ENCODE data around the gene IFT43. TPM values are rescaled to one million over a fixed set of nuclear protein-coding genes. Genes with fewer than 3 reads are reported as not detected.

The IFT43 gene
- total RNA-seq, 6 experiments from 2014 or later = 27.1 to 33.4 (median 29.3) TPM

- Mint-ChIP-seq H3K9me3 (no peaks in the 10 kb centered on the region), H3K27me3 (ENCODE audit: insufficient read depth) (no peaks in the 10 kb centered on the region), H3K4me3 (peak overlapping the region; percentile 98), H3K4me1 (ENCODE audit: low read depth) (peaks cover 33% of the 10 kb centered on the region), H3K36me3 (ENCODE audit: low read depth) (peaks cover 6% of the 10 kb centered on the region; the same call in 1 of the 2 replicates), H3K27ac (peak overlapping the region; percentile 86)
- TF ChIP-seq CTCF (IDR thresholded peaks at IDR 0.05) = no peak
- no peak for DNase-seq
Observed at GRCh38 chr14:75986439-75986765, 839 bp downstream of the IFT43 start.

GRCh38 chr14:75987201-75987970 is 1.8 kb downstream of the IFT43 start:
- Mint-ChIP-seq H3K27me3 (ENCODE audit: insufficient read depth) (peaks cover 1% of the 10 kb centered on the region; the same call in 1 of the 2 replicates), H3K9me3 (no peaks in the 10 kb centered on the region), H3K4me1 (ENCODE audit: low read depth) (peaks cover 34% of the 10 kb centered on the region), H3K36me3 (ENCODE audit: low read depth) (peaks cover 11% of the 10 kb centered on the region), H3K27ac (no peak overlapping the region), H3K4me3 (no peak overlapping the region; the same call in 1 of the 2 replicates)
- DNase-seq = no peak
- no peak for TF ChIP-seq CTCF (IDR thresholded peaks at IDR 0.05)

DNA sequence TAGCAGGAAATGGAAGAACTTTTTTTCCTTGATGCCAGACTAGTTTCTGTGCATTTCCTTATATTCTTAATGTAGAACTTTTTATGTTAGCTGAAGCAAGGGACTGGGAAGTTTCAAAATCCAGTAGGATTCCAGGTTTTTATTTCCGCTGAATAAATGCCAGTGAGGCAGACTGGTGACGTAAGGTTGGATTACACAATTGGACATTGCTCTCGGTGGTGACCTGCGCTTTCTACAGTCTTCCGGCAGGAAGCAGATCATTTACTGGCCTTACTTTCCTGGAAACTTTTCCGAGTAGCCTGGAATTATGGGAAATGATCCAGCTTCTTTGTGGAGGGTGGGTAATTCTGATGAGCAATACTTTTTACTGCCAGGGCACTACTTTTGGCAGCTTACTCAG is 3.6 kb downstream of the IFT43 start:
- no peak for DNase-seq

DNA sequence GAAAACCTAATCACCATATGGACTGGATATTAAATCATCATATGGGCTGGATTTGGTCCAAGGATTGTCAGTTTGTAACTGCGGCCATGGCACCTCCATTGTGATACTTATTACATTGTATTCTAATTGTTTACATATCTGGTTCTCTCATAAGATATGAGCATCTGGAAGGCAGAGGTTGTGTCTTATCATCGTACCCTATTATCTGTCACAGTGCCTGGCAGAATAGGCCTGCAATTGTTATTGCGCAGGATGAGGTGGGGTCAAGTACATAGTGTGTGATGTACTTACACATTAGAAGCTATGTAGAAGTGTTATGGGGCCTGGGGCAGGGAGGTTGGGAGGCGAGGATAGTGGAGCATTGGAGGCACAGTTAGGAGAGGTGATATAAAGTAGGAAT is 4.7 kb downstream of the IFT43 start:
- H3K27me3 Mint-ChIP-seq (ENCODE audit: insufficient read depth) = peaks cover 1% of the 10 kb centered on the region; the same call in 1 of the 2 replicates
- peaks cover 17% of the 10 kb centered on the region for H3K36me3 Mint-ChIP-seq (ENCODE audit: low read depth)
- no peak for TF ChIP-seq CTCF (IDR thresholded peaks at IDR 0.05)
- no peak overlapping the region for H3K27ac Mint-ChIP-seq
- peaks cover 47% of the 10 kb centered on the region for H3K4me1 Mint-ChIP-seq (ENCODE audit: low read depth)
- no peak for DNase-seq
- H3K9me3 Mint-ChIP-seq = no peaks in the 10 kb centered on the region
- H3K4me3 Mint-ChIP-seq = no peak overlapping the region

More for the DNA sequence above, 3.6 kb downstream of the IFT43 start:
- H3K9me3 Mint-ChIP-seq = no peaks in the 10 kb centered on the region
- peaks cover 12% of the 10 kb centered on the region for H3K36me3 Mint-ChIP-seq (ENCODE audit: low read depth)
- no peak overlapping the region for H3K4me3 Mint-ChIP-seq
- no peak overlapping the region for H3K27ac Mint-ChIP-seq
- H3K27me3 Mint-ChIP-seq (ENCODE audit: insufficient read depth) = peaks cover 1% of the 10 kb centered on the region; the same call in 1 of the 2 replicates
- peaks cover 37% of the 10 kb centered on the region for H3K4me1 Mint-ChIP-seq (ENCODE audit: low read depth)
- TF ChIP-seq CTCF (IDR thresholded peaks at IDR 0.05) = no peak

- Mint-ChIP-seq H3K4me3 (no peak overlapping the region), H3K27ac (peak overlapping the region; percentile 60; the same call in 1 of the 2 replicates), H3K36me3 (ENCODE audit: low read depth) (peaks cover 24% of the 10 kb centered on the region), H3K9me3 (no peaks in the 10 kb centered on the region), H3K4me1 (ENCODE audit: low read depth) (peaks cover 51% of the 10 kb centered on the region), H3K27me3 (ENCODE audit: insufficient read depth) (peaks cover 3% of the 10 kb centered on the region; the same call in 1 of the 2 replicates)
- TF ChIP-seq CTCF (IDR thresholded peaks at IDR 0.05) = no peak
- DNase-seq = no peak
Observed at GRCh38 chr14:75991753-75992152, 6.2 kb downstream of the IFT43 start.
